Measurements from ENCODE around the gene TRPM5.

Gene TRPM5

DNA sequence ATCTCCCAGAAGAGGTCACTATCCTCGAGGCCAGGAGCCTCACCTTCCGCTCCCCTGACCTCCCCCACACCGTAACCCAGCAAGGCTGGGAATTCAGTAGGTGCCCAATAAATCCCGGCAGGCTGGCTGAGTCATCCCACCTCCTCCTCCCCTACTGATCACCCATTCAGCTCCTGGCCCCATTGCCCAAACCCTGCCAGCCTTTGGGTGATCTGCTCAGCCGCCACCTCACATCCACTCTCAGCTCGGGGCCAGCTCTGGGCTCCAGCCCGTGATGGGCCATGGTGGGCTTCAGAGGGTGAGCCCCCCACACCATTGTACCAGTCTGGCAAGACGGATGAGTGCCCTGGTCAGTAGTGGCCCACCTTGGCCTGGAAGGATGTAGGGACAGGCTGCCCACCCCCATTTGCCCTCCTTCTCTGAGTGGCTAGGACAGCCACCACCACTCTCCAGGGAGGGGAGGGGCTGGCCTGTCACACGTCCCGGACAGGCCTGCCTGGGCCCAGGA is 8.2 kb downstream of the TRPM5 start:
- DNase-seq = peak in 1 of 5 donors; percentile 10

DNA sequence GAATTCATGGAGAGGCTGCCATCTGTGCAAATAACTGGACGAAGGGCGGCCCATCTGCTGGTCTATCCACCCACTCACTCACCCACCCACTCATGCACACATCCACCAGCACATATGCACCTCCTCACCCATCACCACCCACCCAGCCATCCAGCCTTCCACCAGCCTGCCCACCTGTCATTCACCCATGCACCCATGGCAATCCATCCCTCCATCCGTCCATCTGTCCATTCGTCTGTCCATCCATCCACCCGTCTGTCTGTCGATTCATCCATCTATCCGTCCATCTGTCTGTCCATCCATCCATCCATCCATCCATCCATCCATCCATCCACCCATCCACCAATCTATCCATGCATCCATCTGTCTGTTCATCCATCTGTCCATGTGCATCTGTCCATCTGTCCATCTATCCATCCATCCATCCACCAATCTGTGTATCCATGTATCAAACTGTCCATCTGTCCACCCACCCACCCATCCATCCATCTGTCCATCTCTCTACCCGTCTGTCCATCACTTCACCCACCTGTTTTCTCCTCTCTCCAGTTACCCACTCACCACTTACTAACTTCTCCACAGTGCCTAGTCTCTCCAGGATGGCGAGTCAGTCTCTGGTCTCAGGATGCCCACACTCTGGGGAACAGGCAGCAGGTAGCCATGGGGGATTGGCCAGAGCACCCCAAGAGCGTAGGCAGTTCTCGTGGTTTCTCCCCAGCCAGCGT is 8.9 kb downstream of the TRPM5 start:
- peak in 1 of 5 donors; percentile 5 for DNase-seq

DNA sequence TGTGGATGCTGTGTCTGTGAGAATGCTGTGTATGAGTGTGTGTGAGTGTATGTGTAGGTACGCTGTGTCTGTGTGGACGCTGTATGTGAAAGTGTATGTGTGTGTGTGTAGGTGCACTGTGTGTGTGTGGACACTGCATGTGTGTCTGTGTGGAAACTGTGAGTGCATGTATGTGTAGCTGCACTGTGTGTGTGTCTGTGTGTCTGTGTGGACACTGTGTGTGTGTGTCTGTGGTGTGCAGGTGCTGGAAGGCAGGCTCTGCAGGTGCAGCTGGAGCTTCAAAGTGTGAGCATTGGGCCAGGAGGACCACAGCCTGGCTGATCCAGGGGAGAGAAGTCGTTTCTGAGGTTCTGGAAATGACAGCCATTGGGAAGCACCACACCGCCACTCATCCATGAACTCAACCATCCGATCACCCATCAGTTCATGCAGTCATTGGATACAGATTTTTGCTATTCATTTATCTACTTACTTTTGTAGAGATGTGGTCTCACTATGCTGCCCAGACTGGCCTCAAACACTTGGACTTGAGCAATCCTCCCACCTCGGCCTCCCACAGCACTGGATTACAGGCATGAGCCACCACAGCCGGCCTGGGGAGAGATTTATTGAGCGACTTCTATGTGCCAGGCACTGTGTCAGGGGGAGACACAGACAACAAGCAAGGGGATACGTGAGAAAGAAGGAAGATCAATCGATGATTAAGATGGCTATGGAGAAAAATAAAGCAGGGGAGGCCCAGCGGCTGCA is 9.6 kb downstream of the TRPM5 start:
- DNase-seq = no peak

DNA sequence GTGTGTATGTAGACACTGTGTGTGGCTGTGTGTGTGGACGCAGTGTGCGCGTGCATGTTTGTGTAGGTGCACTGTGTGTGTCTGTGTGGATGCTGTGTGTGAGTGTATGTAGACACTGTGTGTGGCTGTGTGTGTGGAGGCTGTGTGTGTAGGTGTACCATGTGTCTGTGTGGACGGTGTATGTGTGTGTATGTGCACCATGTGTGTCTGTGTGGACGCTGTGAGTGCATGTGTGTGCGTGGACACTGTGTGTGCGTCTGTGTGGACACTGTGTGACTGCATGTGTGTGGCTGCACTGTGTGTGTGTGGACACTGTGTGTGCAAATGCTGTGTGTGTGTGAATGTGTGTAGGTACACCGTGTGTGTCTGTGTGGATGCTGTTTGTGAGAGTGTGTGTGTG is 10.3 kb downstream of the TRPM5 start:
- DNase-seq = no peak

DNA sequence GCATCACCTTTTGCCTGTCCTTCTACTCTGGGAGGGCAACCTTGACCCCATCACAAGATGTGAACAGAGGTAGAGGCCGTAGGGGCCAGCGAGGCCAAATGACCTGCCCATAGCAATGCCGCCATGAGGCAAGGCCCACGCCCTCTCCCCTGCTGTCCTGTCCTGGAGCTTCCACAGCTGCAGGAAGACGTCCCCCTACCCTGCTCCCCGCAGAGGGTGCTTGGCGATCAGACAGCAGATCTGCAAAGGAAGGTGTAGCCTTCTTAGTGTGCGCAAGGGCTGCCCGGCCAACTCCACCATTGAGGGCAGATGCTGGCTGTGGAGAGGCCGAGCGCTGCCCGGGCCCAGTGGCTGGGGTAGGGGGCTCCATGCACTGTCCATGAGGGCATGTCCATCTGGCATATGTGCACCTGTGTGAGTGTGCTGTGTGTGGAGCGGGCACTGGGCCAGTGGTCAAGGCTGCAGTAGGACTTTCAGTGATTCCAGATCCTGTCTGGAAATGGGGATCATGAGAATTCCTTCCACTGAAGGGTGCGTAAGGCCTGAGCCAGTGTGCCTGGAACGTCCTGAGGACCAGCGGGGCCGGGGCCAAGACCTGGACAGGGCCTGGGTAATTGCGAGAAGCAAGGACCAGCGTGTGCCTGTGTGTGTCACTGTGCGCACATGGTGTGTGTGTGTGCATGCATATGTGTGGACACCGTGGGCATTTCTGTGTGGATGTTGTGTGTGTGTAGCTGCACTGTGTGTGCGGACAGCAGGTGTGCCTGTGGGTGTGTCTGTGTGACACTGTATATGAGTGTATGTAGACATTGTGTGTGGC is 11.0 kb downstream of the TRPM5 start:
- peak in 1 of 5 donors; percentile 2 for DNase-seq

DNA sequence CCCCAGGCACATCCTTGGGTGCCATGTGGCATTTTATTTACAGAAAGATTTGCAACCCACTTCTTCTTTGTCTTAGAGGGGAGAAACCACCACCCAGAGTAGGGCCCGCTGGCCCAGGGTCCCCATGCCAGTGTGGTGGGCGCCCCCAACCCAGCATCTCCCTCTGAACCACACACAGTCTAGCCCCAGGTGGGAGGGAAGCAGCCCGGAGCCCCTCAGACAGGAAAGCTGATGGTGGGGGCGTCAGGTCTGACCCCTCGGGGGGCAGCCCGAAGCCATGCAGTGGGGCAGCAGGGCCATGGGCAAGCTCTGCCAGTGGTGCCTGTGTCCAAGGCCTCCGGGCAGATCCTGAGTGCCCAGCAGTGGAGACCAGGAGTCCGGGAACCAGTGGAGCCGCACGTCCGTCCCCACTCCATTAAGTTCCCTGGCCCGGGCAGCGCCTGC is 11.7 kb downstream of the TRPM5 start:
- DNase-seq = peak in 1 of 5 donors; percentile 8

DNA sequence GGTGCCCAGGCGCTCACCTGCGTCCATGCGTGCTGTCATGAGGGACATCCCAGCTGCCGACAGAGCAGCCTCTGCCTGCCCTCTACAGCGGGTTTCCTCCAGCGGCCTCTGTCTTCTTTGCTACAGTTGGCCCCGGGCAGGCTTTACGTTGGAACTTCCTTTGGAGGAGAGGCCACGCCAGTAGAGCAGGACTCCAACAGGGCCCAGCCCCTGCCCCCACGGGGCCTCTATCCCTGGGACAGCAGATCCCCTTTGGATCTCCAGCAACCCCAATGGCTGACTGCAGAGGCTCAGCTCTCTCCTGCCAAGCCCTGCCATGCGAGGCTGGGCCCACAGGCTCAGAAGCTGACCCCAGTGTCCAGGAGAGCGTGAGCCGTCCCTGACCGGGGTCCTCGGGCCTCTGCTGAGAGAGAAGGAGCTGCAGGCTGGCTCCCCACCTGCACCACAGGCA is 12.1 kb downstream of the TRPM5 start:
- no peak for DNase-seq

DNA sequence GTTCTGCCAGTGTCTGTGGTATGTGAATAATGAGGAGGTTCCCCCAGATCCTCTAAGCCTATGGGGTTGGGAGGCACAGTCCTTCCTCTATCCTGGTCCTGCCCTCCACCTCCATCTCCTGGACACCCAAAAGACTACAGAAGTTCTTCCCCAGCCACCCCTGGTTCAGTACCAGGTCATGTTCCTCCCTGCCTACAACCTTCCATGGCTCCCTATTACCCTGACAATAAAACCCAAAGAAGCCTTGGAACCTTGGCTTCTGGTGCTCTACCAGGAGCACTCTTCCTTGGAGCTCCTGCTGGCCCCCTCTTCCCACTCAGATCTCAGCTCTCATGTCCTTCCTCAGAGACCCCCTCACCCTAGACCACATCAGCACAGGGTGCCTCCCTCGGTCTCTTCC is 12.9 kb downstream of the TRPM5 start:
- DNase-seq = no peak

DNA sequence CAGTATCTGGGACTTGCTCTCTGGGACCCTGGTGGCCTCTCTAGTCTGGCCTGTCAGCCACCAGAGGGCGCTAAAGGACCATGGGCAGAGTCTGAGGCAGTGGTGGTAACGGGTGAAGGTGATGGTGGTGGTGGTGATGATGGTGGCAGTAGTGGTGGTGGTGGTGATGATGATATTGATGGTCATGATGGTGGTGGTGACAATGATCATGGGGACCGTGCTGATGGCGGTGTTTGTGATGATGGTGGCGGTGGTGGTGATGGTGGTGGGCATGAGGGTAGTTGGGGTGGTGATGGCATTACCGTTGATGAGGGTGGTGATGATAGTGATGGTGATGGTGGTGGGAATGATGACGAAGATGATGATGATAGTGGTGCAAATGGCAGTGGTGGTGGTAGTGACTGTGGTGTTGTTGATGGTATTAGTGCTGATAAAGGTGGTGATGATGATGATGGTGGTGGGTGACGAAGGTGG is 16.0 kb downstream of the TRPM5 start:
- peak; percentile 65 to 90 (median 76) for DNase-seq

DNA sequence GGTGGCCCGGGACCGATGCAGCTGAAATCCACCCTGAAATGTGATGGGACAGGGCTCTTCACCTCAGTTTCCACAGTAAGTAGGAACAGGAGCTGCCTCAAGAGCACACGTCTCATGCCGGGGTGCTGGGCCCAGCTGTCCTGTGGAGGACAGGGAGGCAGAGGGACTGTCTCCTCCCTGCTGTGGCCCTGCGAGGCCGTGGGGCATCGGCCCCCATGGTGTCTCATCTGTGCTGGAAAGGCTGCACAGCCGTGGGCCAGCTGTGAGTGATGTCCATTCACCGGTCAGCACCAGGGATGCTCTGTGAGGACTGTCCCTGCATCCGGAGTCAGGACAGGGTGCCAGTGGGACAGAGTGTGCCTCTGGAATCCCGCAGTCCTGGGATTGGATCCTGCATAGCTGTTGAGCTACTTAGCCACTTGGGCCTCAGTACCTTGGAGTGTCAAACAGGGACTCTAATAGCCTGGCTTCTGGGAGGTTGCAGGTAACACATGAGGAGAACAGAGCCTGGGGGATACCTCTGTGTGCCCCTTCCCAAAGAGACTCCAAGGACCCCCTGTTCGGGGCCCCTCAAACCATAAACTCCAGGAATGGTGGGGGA is 16.5 kb downstream of the TRPM5 start:
- no peak for DNase-seq

DNA sequence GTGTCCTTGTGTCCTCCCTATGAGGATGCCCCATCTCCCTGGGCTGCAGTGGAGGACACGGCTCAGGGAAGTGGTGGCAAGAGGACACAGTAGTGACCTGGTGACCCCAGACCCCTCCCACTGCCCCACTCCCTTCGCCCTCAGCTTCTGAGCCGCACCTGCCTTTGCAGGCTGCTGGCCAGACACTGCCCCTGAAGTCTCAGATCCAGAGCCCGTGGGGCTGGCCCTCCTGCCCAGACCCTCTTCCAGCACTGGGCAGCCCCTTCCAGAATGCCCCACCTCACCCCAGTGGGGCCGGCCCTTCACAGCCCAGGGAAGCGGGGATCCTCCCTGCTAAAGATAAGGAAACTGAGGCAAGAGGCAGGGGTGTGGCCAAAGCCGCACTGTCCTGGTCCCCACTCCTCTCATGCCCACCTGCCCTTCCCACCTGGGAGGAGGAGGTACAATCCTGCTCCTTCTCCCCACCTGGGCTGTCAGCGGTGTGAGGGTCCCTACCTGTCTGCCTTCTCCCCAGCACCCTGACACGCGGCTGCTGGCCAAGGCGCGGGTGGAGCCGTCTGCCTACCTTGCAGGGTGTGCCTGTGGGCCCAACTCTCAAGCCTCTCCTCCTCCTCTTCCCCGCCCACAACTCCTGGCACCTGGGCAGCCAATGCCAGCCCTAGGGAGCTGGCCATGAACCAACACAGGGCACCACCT is 17.3 kb downstream of the TRPM5 start:
- no peak for DNase-seq

DNA sequence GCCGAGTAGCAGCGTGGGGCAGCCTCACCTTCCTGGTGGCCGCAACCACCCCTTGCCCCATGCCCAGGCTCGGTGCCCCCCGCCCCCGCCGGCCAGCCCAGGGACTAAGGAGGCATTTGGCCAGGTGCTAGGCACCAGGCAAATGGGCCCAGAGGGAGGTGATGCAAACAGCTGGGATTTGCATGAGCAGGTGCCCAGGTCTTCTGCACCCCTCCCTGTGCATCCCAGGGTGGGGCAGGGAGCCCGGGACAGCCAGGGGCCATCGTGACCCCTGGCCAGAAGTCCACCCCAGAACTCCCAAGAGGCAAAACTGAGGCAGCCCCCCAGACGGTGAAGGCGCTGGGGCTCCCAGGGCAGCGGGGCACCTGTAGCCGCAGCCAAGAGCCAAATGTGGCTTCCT is 18.1 kb downstream of the TRPM5 start:
- DNase-seq = no peak

DNA sequence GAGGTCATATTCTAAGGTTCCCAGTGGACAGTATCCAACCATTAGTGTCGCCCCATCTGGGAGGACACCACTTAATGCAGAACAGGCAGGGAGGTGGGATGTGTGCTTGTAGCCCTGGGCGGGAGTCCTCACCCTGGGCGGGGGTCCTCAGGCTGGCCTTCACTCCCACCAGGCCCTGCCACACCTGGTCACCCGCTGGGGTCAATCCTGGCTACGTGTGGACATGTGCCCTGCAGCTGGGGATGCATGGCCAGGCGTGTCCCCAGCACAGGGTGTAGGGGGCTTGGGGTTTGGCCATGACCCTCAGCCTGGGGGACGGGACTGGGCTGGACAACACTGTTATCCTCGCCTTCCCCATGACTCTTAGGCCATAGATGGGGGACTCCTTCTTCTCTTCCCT is 18.8 kb downstream of the TRPM5 start:
- no peak for DNase-seq

DNA sequence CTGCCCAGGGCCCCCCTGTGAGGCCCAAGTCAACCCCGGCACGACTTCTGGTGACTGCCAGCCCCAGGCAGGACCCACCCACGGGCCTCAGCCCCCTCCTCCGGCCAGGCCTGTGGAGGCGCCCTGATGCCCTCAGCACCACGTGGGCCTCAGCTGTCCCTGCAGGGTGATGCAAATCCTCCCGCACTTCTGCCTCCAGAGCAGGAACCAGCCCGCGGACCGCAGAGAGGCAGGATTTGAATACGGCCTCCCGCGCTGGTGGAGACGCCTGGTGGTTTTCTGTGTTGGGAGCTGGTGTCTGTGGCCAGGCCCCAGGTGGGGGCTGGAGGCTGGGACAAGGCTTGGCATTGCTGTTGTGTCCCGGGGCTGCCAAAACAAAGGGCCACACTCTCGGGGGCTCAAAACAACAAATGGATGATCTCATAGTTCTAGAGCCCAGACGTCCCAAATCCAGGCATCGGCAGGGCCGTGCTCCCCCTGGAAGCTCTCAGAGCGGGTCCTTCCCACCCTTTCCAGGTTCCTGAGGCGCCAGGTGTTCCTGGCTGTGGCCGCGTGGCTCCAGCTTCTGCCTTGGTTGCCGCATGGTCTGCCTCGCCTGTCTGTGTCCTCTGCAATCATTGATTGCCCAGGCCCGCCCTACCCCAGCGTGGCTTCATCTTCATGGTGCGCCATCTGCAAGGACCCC is 19.4 kb downstream of the TRPM5 start:
- no peak for DNase-seq

DNA sequence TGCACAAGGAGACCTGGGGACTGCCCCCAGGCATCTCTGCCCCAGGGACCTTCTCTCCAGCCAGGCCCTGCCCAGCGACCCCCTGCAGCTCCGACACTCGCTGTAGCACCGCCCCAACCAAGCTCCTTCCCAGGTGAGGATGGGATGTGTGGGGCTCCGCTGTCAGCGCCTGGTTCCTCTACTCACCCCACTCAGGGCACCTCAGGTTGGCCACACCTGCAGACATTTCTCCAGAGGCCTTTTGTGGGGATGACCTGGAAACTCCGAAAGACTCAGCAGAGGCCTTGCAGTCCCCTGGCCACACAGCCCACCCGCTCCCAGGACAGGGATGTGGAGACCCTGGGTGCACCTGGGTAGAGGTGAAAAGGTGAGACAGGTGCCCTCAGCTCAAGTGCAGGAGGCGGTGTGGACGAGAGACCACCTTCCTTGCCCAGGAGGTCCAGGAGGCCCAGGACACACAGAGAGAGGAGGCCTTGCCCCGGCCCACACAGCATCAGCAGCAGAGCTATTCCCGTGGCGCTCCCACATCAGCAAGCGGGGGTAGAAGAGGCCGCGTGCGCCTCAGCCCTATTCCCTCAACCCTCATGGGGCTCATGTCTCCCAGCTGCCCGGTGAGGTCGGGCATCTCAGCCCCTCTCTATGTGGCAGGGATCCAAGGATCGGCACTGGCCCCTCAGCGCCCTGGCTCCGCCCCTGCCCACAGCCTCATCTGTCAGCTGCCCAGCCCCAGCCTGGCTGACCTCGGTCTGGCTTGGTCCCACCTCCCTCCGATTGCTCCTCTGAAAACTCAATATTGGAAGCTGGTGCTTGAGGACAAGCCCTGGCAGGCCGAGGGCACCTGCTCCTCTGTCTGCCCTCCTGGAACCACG is 20.9 kb downstream of the TRPM5 start:
- DNase-seq = no peak

DNA sequence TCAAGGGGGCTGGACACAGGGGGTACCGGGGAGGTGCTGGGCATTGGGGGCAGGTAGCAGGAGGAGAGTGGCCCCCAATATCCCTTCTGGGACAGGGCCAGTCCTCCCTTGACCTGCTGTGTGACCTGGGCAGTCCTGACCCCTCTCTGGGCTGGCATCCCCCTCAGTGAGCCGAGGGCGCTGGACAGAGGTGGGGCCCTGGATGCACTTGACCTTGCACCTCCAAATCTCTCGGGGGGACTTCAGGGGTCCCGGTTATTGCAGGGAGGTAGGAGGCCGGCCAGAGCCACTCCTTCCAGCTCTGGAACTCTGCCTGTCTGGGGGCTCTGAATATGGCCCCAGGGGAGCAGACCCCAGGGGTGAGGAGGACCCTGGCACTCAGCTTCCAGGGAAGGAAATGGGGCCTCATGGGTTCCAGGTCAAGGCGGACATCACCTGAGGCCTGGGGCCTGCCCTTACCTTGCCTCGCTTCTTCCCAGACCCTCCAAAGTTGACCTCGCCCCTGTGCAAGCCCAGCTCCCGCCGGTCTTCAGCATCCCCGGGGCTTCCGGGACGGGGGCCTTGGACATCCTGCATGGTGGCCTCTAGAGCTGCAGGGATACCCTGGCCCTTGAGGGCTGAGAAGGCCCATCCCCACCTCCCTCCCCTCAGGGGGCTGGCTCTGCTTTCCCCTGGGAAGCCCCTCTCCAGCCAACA is 21.7 kb downstream of the TRPM5 start:
- no peak for DNase-seq

DNA sequence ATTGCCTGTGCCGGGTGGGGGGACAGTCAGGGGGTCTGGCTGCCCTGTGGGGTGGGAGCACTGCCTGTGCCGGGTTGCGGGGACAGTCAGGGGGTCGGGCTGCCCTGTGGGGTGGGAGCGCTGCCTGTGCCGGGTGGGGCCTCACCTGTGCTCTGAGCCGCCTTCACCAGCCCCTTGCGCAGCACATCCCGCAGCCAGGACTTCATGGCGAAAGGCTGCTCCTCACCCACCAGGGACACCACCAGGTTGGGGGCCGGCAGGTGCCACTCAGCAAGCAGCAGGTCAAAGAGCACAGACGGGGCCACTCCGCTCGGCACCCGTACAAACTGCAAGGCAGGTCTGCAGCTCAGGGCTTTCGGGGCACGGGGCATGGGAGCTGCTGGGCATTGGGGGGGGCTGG is 22.3 kb downstream of the TRPM5 start:
- DNase-seq = no peak

DNA sequence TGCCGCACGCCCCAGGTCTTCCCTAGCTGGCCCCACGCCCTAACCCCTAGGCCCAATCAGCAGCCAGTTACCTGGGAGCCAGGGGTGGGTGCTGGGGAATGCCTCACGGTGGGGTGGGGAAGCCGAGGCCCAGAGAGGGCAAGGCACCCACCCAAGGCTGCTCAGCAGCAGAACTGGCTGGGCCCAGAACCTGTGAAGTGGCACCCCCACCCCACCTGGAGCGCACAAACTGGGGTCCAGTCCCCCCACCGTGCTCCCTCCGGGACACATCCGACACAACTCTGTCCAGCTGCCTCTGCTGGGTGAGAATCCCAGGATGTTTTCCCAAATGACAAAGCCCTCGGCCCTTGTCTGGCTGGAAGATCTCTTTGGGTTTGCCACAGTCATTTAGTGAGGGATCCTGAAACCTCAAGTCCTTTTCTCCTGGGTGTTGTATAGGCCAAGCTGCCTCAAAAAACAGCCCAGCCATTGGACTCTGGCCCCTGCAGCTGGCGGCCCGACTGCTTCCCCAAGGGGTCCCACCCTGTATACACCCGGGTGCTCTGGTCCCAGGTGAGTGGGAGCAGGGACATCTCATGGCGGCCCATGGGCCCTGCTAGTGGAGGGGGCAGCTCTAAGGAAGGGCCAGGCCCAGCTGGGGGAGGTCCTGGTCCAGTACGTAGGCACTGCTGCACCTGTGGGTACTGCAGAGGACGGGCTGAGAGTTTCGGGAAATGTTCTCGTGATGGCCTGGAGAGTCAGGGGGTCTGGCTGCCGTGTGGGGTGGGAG is 22.9 kb downstream of the TRPM5 start:
- no peak for DNase-seq

Measured in T-helper 1 cell (primary cell).